HFFc6 (cell line): Measurements from ENCODE around the gene TMPRSS3. TPM values are rescaled to one million over a fixed set of nuclear protein-coding genes. Genes with fewer than 3 reads are reported as not detected.

Source experiments
- DNase-seq: peaks from one replicate; pipeline ENCODE4 v3.0.0-alpha.2; 2018
- H3K27ac Mint-ChIP-seq: 2 replicates; pipeline ENCODE4 v1.8.0; 2020; ENCODE audit warnings: mild to moderate bottlenecking, mixed read lengths
- H3K27me3 Mint-ChIP-seq: 2 replicates; pipeline ENCODE4 v1.8.0; 2021; ENCODE audit warnings: mild to moderate bottlenecking, moderate library complexity, mixed read lengths; ENCODE audit not compliant: insufficient read depth
- H3K36me3 Mint-ChIP-seq: 2 replicates; pipeline ENCODE4 v1.8.0; 2021; ENCODE audit warnings: low read depth, mixed read lengths
- H3K4me1 Mint-ChIP-seq: 2 replicates; pipeline ENCODE4 v1.8.0; 2020; ENCODE audit warnings: low read depth, mixed read lengths
- H3K4me3 Mint-ChIP-seq: 2 replicates; pipeline ENCODE4 v1.8.0; 2020; ENCODE audit warnings: mild to moderate bottlenecking, moderate library complexity, mixed read lengths
- H3K9me3 Mint-ChIP-seq: 2 replicates; pipeline ENCODE4 v1.8.0; 2020; ENCODE audit warnings: mild to moderate bottlenecking, mixed read lengths
- CTCF ChIP-seq: fragments of 200-600 bp; sonication (generic); IDR thresholded peaks from 2 replicates; pipeline ENCODE4 v1.5.0; 2021; ENCODE audit warnings: antibody characterized with exemption, mild to moderate bottlenecking
- total RNA-seq, 6 experiments: library from RNA; stranded (reverse); fragmentation: NEBNext Ultra II Directional; extraction: Animal tissue kit (Norgen Biotek cat#: 25700); gene quantifications; 2 replicates in 1 of 6; 3 replicates in 5 of 6; pipeline ENCODE4 v1.2.3, GENCODE V29; 2021

Gene TMPRSS3
- total RNA-seq, 6 experiments from 2014 or later, result not detected

GRCh38 chr21:42360317-42360716 lies 35.5 kb downstream of the TMPRSS3 start:
- Mint-ChIP-seq H3K27me3 (no peaks in the 10 kb centered on the region; the same call in 1 of the 2 replicates), H3K4me3 (no peak overlapping the region), H3K36me3 (no peaks in the 10 kb centered on the region; the same call in 1 of the 2 replicates), H3K4me1 (no peaks in the 10 kb centered on the region), H3K27ac (no peak overlapping the region; the same call in 1 of the 2 replicates), H3K9me3 (peaks cover 83% of the 10 kb centered on the region)
- peak; percentile 36; the same call in 1 of the 2 replicates for TF ChIP-seq CTCF
- DNase-seq, result no peak

DNA sequence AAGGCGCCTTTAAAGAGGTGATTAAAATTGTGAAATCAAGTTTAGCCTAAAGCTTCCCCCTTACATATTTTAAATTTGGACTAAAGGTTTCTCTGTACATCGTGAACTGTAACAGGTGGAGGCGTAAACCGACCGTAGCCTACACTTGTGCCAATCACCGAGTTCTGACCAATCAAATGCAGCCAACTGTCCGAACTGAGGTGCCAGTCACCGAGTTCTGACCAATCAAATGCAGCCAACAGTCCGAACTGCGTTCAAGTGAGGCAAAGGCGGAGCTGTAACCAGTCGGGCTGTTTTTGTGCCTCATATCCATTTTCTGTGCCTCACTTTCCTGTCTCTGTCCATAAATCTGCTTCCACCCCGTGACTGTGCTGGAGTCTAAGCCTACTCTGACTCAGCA lies 36.9 kb downstream of the TMPRSS3 start:
- H3K9me3 Mint-ChIP-seq, result peaks cover 85% of the 10 kb centered on the region
- TF ChIP-seq CTCF, result no peak
- no peak for DNase-seq
- no peak overlapping the region for H3K4me3 Mint-ChIP-seq
- H3K27me3 Mint-ChIP-seq, result no peaks in the 10 kb centered on the region; the same call in 1 of the 2 replicates
- H3K27ac Mint-ChIP-seq, result no peak overlapping the region
- no peaks in the 10 kb centered on the region for H3K4me1 Mint-ChIP-seq
- no peaks in the 10 kb centered on the region; the same call in 1 of the 2 replicates for H3K36me3 Mint-ChIP-seq

GRCh38 chr21:42358261-42358660 lies 37.6 kb downstream of the TMPRSS3 start:
- Mint-ChIP-seq H3K4me1 (no peaks in the 10 kb centered on the region), H3K27me3 (no peaks in the 10 kb centered on the region; the same call in 1 of the 2 replicates), H3K36me3 (peaks cover 6% of the 10 kb centered on the region; the same call in 1 of the 2 replicates), H3K9me3 (peaks cover 87% of the 10 kb centered on the region), H3K4me3 (no peak overlapping the region), H3K27ac (no peak overlapping the region)
- no peak for TF ChIP-seq CTCF
- no peak for DNase-seq

DNA sequence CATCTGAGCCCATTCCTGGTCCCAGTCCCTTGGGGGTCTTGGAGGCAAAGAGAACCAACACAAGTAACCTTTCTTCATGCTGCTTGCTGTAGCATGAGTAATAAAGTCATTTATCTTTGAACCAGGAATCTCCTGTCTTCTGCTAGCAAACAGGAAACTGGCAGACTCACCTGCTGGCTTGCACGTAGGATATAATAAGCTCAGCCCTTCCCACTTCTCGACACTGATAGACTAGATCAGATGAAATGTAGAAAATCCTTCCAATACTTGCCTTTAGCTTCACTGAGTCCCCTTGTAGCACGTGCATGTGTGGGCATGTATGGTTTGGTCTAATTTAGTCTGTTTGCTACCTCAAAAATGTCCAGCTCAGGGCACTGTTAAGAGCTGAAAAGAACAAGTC lies 38.5 kb downstream of the TMPRSS3 start:
- Mint-ChIP-seq H3K36me3 (peaks cover 15% of the 10 kb centered on the region), H3K9me3 (peaks cover 93% of the 10 kb centered on the region), H3K4me3 (no peak overlapping the region), H3K4me1 (no peaks in the 10 kb centered on the region), H3K27me3 (peaks cover 1% of the 10 kb centered on the region), H3K27ac (no peak overlapping the region)
- no peak for DNase-seq
- no peak for TF ChIP-seq CTCF

DNA sequence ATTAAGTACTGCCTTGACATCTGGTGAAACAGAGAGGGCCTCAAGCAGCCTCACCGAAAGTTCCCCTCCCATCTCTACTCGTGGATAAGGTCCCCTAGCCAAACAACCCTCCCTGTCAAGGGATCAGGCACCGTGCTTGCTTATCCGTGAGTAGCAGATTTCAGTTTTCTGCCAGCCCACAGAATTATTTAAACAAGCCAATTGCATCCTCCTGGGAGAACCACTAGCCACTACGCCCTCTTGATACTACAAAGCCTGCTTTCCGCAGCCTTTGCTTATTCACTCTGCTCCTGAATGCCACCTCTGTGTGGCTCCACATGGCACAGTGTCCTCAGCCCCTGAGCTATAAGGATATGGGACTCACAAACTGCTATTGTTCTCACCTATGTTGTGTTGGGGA lies 39.2 kb downstream of the TMPRSS3 start:
- peaks cover 1% of the 10 kb centered on the region for H3K27me3 Mint-ChIP-seq
- peaks cover 92% of the 10 kb centered on the region for H3K9me3 Mint-ChIP-seq
- H3K4me3 Mint-ChIP-seq, result no peak overlapping the region
- no peak for TF ChIP-seq CTCF
- DNase-seq, result no peak
- no peaks in the 10 kb centered on the region for H3K4me1 Mint-ChIP-seq
- H3K27ac Mint-ChIP-seq, result no peak overlapping the region
- H3K36me3 Mint-ChIP-seq, result peaks cover 17% of the 10 kb centered on the region

GRCh38 chr21:42356046-42356445 lies 39.8 kb downstream of the TMPRSS3 start:
- no peak for DNase-seq
- no peak overlapping the region for H3K27ac Mint-ChIP-seq
- no peaks in the 10 kb centered on the region for H3K4me1 Mint-ChIP-seq
- H3K4me3 Mint-ChIP-seq, result no peak overlapping the region
- peaks cover 17% of the 10 kb centered on the region for H3K36me3 Mint-ChIP-seq
- peaks cover 93% of the 10 kb centered on the region for H3K9me3 Mint-ChIP-seq
- peaks cover 1% of the 10 kb centered on the region for H3K27me3 Mint-ChIP-seq
- TF ChIP-seq CTCF, result no peak
